ENCODE measurements around the gene FOXP2.
"Not testable (repeated sequence)": the region's sequence is repeated elsewhere in the genome, so short reads cannot be mapped to it uniquely, and the experiment has no call there.

FOXP2 gene

GRCh38 chr7:114422507-114423501 lies 8.2 kb downstream of the FOXP2 start:
- no peak for DNase-seq (ENCODE audit: low read depth)

GRCh38 chr7:114426382-114426781 lies 11.8 kb downstream of the FOXP2 start:
- no peak for DNase-seq (ENCODE audit: low read depth)

GRCh38 chr7:114426824-114427223 lies 12.2 kb downstream of the FOXP2 start:
- DNase-seq (ENCODE audit: low read depth), result no peak

GRCh38 chr7:114428211-114428610 lies 13.6 kb downstream of the FOXP2 start:
- DNase-seq (ENCODE audit: low read depth), result no peak

- no peak for DNase-seq (ENCODE audit: low read depth)
Measured at GRCh38 chr7:114431189-114431588, 16.6 kb downstream of the FOXP2 start.

GRCh38 chr7:114432061-114432460 lies 17.4 kb downstream of the FOXP2 start:
- no peak for DNase-seq (ENCODE audit: low read depth)

- no peak for DNase-seq (ENCODE audit: low read depth)
Measured at GRCh38 chr7:114432703-114433102, 18.1 kb downstream of the FOXP2 start.

- DNase-seq (ENCODE audit: low read depth), result no peak
Measured at GRCh38 chr7:114439581-114439980, 25.0 kb downstream of the FOXP2 start.

- not testable (repeated sequence) for DNase-seq (ENCODE audit: low read depth)
Measured at GRCh38 chr7:114440927-114441326, 26.3 kb downstream of the FOXP2 start.

GRCh38 chr7:114444196-114444595 lies 29.6 kb downstream of the FOXP2 start:
- DNase-seq (ENCODE audit: low read depth), result no peak

- no peak for DNase-seq (ENCODE audit: low read depth)
Measured at GRCh38 chr7:114450431-114450830, 35.8 kb downstream of the FOXP2 start.

GRCh38 chr7:114459574-114459973 lies 45.0 kb downstream of the FOXP2 start:
- no peak for DNase-seq (ENCODE audit: low read depth)

GRCh38 chr7:114460021-114460420 lies 45.4 kb downstream of the FOXP2 start:
- DNase-seq (ENCODE audit: low read depth), result no peak

- no peak for DNase-seq (ENCODE audit: low read depth)
Measured at GRCh38 chr7:114466917-114467316, 52.3 kb downstream of the FOXP2 start.

- no peak for DNase-seq (ENCODE audit: low read depth)
Measured at GRCh38 chr7:114468844-114469243, 54.2 kb downstream of the FOXP2 start.

- no peak for DNase-seq (ENCODE audit: low read depth)
Measured at GRCh38 chr7:114472896-114473512, 58.4 kb downstream of the FOXP2 start.

GRCh38 chr7:114478384-114478783 lies 63.8 kb downstream of the FOXP2 start:
- no peak for DNase-seq (ENCODE audit: low read depth)

- DNase-seq (ENCODE audit: low read depth), result peak; percentile 5
Measured at GRCh38 chr7:114481999-114482398, 67.4 kb downstream of the FOXP2 start.

GRCh38 chr7:114484226-114484625 lies 69.6 kb downstream of the FOXP2 start:
- no peak for DNase-seq (ENCODE audit: low read depth)

- no peak for DNase-seq (ENCODE audit: low read depth)
Measured at GRCh38 chr7:114487174-114487573, 72.6 kb downstream of the FOXP2 start.

- no peak for DNase-seq (ENCODE audit: low read depth)
Measured at GRCh38 chr7:114488696-114489095, 74.1 kb downstream of the FOXP2 start.

GRCh38 chr7:114497491-114497890 lies 82.9 kb downstream of the FOXP2 start:
- DNase-seq (ENCODE audit: low read depth), result not testable (repeated sequence)

Data from stromal cell of bone marrow (primary cell).